Cardiac fibroblast (primary cell): ENCODE data around the gene KNTC1.

ENCODE experiments used
- DNase-seq, 2 donors: peaks; one replicate each; pipeline versions ENCODE4 v3.0.0 to v3.0.0-alpha.2; 2010; ENCODE audit warnings: low read depth in 2 of 2
- H3K4me3 ChIP-seq, 2 donors: replicated peaks in 1 of 2; 1 replicate in 1 of 2; 2 replicates in 1 of 2; pipeline ENCODE4 v1.5.1; 2011; ENCODE audit warnings: low read depth in 2 of 2, low read length in 2 of 2, mild to moderate bottlenecking in 2 of 2, moderate library complexity in 1 of 2
- CTCF ChIP-seq: IDR thresholded peaks from one replicate; pipeline ENCODE4 v1.5.1; 2011; ENCODE audit warnings: low read depth, mild to moderate bottlenecking, low read length, inconsistent platforms

Gene KNTC1

GRCh38 chr12:122537021-122537420, 10.0 kb downstream of the KNTC1 start:
- no peak overlapping the region for H3K4me3 ChIP-seq
- no peak for DNase-seq

GRCh38 chr12:122538496-122538895, 11.4 kb downstream of the KNTC1 start:
- H3K4me3 ChIP-seq, result no peak overlapping the region
- no peak for TF ChIP-seq CTCF
- no peak for DNase-seq

More at GRCh38 chr12:122537021-122537420, 10.0 kb downstream of the KNTC1 start:
- TF ChIP-seq CTCF, result no peak

- DNase-seq, result no peak
- no peak overlapping the region for H3K4me3 ChIP-seq
- no peak for TF ChIP-seq CTCF
Observed at GRCh38 chr12:122544537-122544936, 17.5 kb downstream of the KNTC1 start.

- no peak overlapping the region for H3K4me3 ChIP-seq
- TF ChIP-seq CTCF, result no peak
- DNase-seq, result no peak
Observed at GRCh38 chr12:122545855-122546254, 18.8 kb downstream of the KNTC1 start.

GRCh38 chr12:122547330-122547729, 20.3 kb downstream of the KNTC1 start:
- no peak overlapping the region for H3K4me3 ChIP-seq
- TF ChIP-seq CTCF, result no peak
- DNase-seq, result peak in 1 of 2 donors; percentile 8

GRCh38 chr12:122558745-122559641, 31.9 kb downstream of the KNTC1 start:
- TF ChIP-seq CTCF, result no peak
- no peak overlapping the region for H3K4me3 ChIP-seq
- DNase-seq, result no peak
